GM12878 (cell line): ENCODE results near the gene RASGRP2.

Experiments used
- CREM ChIP-seq: IDR thresholded peaks from 2 replicates; pipeline ENCODE4 v1.6.1; 2014; ENCODE audit warnings: antibody characterized with exemption, low read depth
- CTCF ChIP-seq, 3 experiments: IDR thresholded peaks in 2 of 3; conservative IDR thresholded peaks in 1 of 3; 2 replicates each; pipeline ENCODE4 v1.5.1; 2011; ENCODE audit warnings: low read depth in 3 of 3, low read length in 3 of 3, mild to moderate bottlenecking in 3 of 3, control low read depth in 2 of 3, moderate library complexity in 2 of 3, inconsistent platforms in 1 of 3, mixed read lengths in 1 of 3; ENCODE audit not compliant: control insufficient read depth in 2 of 3, insufficient read depth in 1 of 3; ENCODE audit errors: extremely low read depth in 1 of 3
- DPF2 ChIP-seq: fragments of 450-650 bp; IDR thresholded peaks from 2 replicates; pipeline ENCODE4 v1.6.1; 2017; ENCODE audit warnings: mild to moderate bottlenecking
- EP300 ChIP-seq, 2 experiments: fragments of 150-350 bp in 1 of 2; IDR thresholded peaks; 2 replicates each; pipeline ENCODE4 v1.6.1; 2011 to 2012; ENCODE audit warnings: low read depth in 2 of 2, low read length in 2 of 2, borderline replicate concordance in 1 of 2, improper control_type of control experiment in 1 of 2, inconsistent platforms in 1 of 2; ENCODE audit not compliant: control insufficient read depth in 1 of 2
- GABPA ChIP-seq: IDR thresholded peaks from 2 replicates; pipeline ENCODE4 v1.6.1; 2014; ENCODE audit warnings: antibody characterized with exemption, low read depth, mild to moderate bottlenecking, inconsistent platforms
- MTA3 ChIP-seq: IDR thresholded peaks from 2 replicates; pipeline ENCODE4 v1.6.1; 2012; ENCODE audit warnings: low read length, inconsistent platforms, borderline replicate concordance
- MXI1 ChIP-seq: fragments of 150-350 bp; IDR thresholded peaks from 2 replicates; pipeline ENCODE4 v1.6.1; 2011; ENCODE audit warnings: low read depth, mild to moderate bottlenecking, inconsistent platforms, low read length, improper control_type of control experiment
- NFYA ChIP-seq: IDR thresholded peaks from 2 replicates; pipeline ENCODE4 v1.6.1; 2011; ENCODE audit warnings: low read depth, mild to moderate bottlenecking, low read length, improper control_type of control experiment, borderline replicate concordance
- NR2C2 ChIP-seq: IDR thresholded peaks from 2 replicates; pipeline ENCODE4 v1.6.1; 2011; ENCODE audit warnings: borderline replicate concordance, low read depth; ENCODE audit not compliant: control insufficient read depth, insufficient read length
- POLR2A ChIP-seq: IDR thresholded peaks from 2 replicates; pipeline ENCODE4 v1.6.1; 2011; ENCODE audit warnings: low read depth, mild to moderate bottlenecking, low read length
- POU2F2 ChIP-seq: IDR thresholded peaks from 3 replicates; pipeline ENCODE4 v1.6.1; 2011; ENCODE audit warnings: low read depth, mild to moderate bottlenecking, low read length, borderline replicate concordance
- RBBP5 ChIP-seq: fragments of 200-600 bp; sonication (generic); conservative IDR thresholded peaks from 2 replicates; pipeline ENCODE4 v1.6.1; 2016
- SIX5 ChIP-seq: IDR thresholded peaks from 2 replicates; pipeline ENCODE4 v1.6.1; 2011; ENCODE audit warnings: mild to moderate bottlenecking, low read depth, low read length, moderate library complexity; ENCODE audit not compliant: severe bottlenecking
- TF ChIP-seq, protein P1 (sequence below): IDR thresholded peaks from 2 replicates; pipeline ENCODE4 v1.6.1; 2012; ENCODE audit warnings: improper control_type of control experiment, low read depth, low read length; ENCODE audit not compliant: insufficient replicate concordance

- TF ChIP-seq NFYA = no peak
- TF ChIP-seq SIX5 = no peak
- TF ChIP-seq, protein P1, sequence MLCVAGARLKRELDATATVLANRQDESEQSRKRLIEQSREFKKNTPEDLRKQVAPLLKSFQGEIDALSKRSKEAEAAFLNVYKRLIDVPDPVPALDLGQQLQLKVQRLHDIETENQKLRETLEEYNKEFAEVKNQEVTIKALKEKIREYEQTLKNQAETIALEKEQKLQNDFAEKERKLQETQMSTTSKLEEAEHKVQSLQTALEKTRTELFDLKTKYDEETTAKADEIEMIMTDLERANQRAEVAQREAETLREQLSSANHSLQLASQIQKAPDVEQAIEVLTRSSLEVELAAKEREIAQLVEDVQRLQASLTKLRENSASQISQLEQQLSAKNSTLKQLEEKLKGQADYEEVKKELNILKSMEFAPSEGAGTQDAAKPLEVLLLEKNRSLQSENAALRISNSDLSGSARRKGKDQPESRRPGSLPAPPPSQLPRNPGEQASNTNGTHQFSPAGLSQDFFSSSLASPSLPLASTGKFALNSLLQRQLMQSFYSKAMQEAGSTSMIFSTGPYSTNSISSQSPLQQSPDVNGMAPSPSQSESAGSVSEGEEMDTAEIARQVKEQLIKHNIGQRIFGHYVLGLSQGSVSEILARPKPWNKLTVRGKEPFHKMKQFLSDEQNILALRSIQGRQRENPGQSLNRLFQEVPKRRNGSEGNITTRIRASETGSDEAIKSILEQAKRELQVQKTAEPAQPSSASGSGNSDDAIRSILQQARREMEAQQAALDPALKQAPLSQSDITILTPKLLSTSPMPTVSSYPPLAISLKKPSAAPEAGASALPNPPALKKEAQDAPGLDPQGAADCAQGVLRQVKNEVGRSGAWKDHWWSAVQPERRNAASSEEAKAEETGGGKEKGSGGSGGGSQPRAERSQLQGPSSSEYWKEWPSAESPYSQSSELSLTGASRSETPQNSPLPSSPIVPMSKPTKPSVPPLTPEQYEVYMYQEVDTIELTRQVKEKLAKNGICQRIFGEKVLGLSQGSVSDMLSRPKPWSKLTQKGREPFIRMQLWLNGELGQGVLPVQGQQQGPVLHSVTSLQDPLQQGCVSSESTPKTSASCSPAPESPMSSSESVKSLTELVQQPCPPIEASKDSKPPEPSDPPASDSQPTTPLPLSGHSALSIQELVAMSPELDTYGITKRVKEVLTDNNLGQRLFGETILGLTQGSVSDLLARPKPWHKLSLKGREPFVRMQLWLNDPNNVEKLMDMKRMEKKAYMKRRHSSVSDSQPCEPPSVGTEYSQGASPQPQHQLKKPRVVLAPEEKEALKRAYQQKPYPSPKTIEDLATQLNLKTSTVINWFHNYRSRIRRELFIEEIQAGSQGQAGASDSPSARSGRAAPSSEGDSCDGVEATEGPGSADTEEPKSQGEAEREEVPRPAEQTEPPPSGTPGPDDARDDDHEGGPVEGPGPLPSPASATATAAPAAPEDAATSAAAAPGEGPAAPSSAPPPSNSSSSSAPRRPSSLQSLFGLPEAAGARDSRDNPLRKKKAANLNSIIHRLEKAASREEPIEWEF = no peak
- TF ChIP-seq MTA3 = no peak
- TF ChIP-seq RBBP5 = no peak
- no peak for TF ChIP-seq MXI1
- TF ChIP-seq CTCF (IDR thresholded peaks at IDR 0.05 in 2 of 3, conservative IDR thresholded peaks at IDR 0.05 in 1 of 3; ENCODE audit: control insufficient read depth in 2 of 3, extremely low read depth in 1 of 3, insufficient read depth in 1 of 3, low read depth in 3 of 3, low read length in 3 of 3) = no peak
- TF ChIP-seq GABPA = no peak
- no peak for TF ChIP-seq POLR2A
- no peak for TF ChIP-seq DPF2
- TF ChIP-seq EP300 (IDR thresholded peaks at IDR 0.05; ENCODE audit: borderline replicate concordance in 1 of 2, control insufficient read depth in 1 of 2, low read depth in 2 of 2, low read length in 2 of 2) = no peak
- no peak for TF ChIP-seq CREM
- no peak for TF ChIP-seq NR2C2
- no peak for TF ChIP-seq POU2F2
Measured at GRCh38 chr11:64711138-64711955, 32.6 kb downstream of the RASGRP2 start.
